ENCODE measurements around the gene LYST. TPM values are rescaled to one million over a fixed set of nuclear protein-coding genes. Genes with fewer than 3 reads are reported as not detected.
A peak's percentile ranks its signal among the peaks of the same experiment; 100 is the strongest.

LYST gene
- total and polyA plus RNA-seq, 10 donors: 9.0 to 169 (median 98.1) TPM

DNA sequence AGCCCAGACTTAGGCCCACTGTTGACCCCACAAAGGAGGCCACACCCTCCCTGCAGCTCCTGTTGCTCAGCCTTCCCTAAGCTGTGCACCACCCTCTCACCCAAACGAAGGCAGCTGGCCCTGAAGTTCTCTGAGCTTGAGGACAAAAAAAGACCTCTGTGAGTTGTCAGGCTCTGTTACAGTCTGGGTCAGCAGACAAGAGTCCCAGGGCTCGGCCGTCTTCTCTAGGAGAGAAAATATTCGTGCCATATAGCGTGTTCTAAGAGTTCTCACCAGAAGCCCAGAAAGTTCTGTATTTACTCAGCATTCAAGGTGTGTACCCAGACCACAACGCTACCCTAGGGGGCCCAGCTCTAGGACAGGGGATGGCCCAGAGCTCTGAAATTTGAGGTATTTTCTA is 25.5 kb upstream of the LYST start:
- DNase-seq: no peak
- intact Hi-C loops (cut with DNase I; ENCODE audit: low total_unique reads): no loop called here
- Histone ChIP-seq H3K4me3 (peak overlapping the region in 1 of 8 donors; percentile 31), H3K27ac (peak overlapping the region in 7 of 8 donors; percentile 71 to 90 (median 77)), H3K27me3 (replicated peaks in 1 of 7) (no peaks in the 10 kb centered on the region), H3K4me1 (peaks cover 0 to 42% (median 24%) of the 10 kb centered on the region in 6 donors), H3K9me3 (no peaks in the 10 kb centered on the region), H3K36me3 (no peaks in the 10 kb centered on the region)
- WGBS, 5 donors: 68 to 80% (median 74%) methylated on average over 6 of the region's 6 CpGs
- no peak for TF ChIP-seq POLR2A (IDR thresholded peaks at IDR 0.05)
- TF ChIP-seq, protein P1, sequence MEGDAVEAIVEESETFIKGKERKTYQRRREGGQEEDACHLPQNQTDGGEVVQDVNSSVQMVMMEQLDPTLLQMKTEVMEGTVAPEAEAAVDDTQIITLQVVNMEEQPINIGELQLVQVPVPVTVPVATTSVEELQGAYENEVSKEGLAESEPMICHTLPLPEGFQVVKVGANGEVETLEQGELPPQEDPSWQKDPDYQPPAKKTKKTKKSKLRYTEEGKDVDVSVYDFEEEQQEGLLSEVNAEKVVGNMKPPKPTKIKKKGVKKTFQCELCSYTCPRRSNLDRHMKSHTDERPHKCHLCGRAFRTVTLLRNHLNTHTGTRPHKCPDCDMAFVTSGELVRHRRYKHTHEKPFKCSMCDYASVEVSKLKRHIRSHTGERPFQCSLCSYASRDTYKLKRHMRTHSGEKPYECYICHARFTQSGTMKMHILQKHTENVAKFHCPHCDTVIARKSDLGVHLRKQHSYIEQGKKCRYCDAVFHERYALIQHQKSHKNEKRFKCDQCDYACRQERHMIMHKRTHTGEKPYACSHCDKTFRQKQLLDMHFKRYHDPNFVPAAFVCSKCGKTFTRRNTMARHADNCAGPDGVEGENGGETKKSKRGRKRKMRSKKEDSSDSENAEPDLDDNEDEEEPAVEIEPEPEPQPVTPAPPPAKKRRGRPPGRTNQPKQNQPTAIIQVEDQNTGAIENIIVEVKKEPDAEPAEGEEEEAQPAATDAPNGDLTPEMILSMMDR (IDR thresholded peaks at IDR 0.05 in 8 of 11, conservative IDR thresholded peaks at IDR 0.05 in 3 of 11): no peak
- no peak for TF ChIP-seq POLR2AphosphoS5 (IDR thresholded peaks at IDR 0.05)

DNA sequence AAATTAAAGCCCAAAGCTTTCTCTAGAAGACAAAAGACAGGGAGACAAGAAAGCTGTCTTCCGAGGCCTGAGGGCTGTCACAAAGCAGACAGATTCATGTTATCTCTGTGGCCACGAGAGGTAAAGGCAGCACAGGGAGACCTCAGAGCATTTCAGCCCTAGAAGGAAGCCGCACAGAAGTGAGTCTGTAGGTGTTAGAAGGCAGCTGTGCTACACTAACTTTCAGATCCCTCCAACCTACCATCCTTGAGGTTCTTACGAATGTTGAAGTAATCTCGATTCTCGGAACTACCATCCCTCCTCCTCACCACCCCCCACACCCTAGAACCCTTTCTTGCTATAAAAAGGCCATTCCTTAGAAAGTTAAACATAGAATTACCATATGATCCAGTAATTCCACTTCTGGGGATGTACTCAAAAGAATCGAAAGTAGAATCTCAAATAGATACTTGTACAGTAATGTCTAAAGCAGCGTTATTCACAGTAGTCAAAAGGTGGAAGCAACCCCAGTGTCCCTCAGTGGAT is 21.5 kb upstream of the LYST start:
- WGBS, 5 donors: 63 to 76% (median 72%) methylated on average over 8 of the region's 8 CpGs
- H3K27me3 ChIP-seq (replicated peaks in 1 of 7): no peaks in the 10 kb centered on the region
- H3K27ac ChIP-seq: peak overlapping the region in 7 of 8 donors; percentile 41 to 86 (median 67)
- DNase-seq: no peak
- TF ChIP-seq, protein P1 (IDR thresholded peaks at IDR 0.05 in 8 of 11, conservative IDR thresholded peaks at IDR 0.05 in 3 of 11): no peak
- TF ChIP-seq POLR2AphosphoS5 (IDR thresholded peaks at IDR 0.05): peak in 1 of 3 donors; percentile 43
- no peak for TF ChIP-seq POLR2A (IDR thresholded peaks at IDR 0.05)
- H3K4me1 ChIP-seq: peaks cover 6 to 65% (median 26%) of the 10 kb centered on the region in 6 donors
- peak overlapping the region in 1 of 8 donors; percentile 52 for H3K4me3 ChIP-seq
- H3K36me3 ChIP-seq: no peaks in the 10 kb centered on the region
- intact Hi-C loops (cut with DNase I; ENCODE audit: low total_unique reads): loop anchor here (10.0 kb wide), 1 partner anchor 47 kb away; no protein-coding TSS in a partner anchor
- H3K9me3 ChIP-seq: no peaks in the 10 kb centered on the region

DNA sequence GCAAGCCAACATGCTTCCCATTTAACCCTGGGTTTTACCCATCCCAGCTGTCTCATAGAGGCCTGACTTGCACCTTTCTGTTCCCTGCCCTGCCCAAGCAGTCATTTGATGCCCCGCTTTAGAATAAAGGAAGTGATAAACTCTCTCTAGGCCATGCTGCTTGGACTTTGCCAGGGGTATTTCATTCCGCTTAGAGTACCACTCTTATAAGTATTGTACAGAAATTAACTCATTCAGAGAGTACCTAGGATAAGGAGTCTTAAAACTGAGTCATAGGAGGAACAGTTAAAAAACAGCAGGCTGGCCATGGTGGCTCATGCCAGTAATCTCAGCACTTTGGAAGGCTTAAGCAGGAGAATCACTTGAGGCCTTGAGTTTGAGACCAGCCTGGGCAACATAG is 21.0 kb upstream of the LYST start:
- 50 to 74% (median 66%) methylated on average over 2 of the region's 2 CpGs for WGBS, 5 donors
- TF ChIP-seq, protein P1 (IDR thresholded peaks at IDR 0.05 in 8 of 11, conservative IDR thresholded peaks at IDR 0.05 in 3 of 11): no peak
- TF ChIP-seq POLR2A (IDR thresholded peaks at IDR 0.05): no peak
- no peak for TF ChIP-seq POLR2AphosphoS5 (IDR thresholded peaks at IDR 0.05)
- H3K36me3 ChIP-seq: no peaks in the 10 kb centered on the region
- intact Hi-C loops (cut with DNase I; ENCODE audit: low total_unique reads): loop anchor here (10.0 kb wide), 1 partner anchor 47 kb away; no protein-coding TSS in a partner anchor
- no peak overlapping the region for H3K4me3 ChIP-seq
- peaks cover 6 to 65% (median 25%) of the 10 kb centered on the region in 6 donors for H3K4me1 ChIP-seq
- no peak for DNase-seq
- H3K27ac ChIP-seq: peak overlapping the region in 7 of 8 donors; percentile 41 to 86 (median 67)
- no peaks in the 10 kb centered on the region for H3K27me3 ChIP-seq (replicated peaks in 1 of 7)
- no peaks in the 10 kb centered on the region for H3K9me3 ChIP-seq

DNA sequence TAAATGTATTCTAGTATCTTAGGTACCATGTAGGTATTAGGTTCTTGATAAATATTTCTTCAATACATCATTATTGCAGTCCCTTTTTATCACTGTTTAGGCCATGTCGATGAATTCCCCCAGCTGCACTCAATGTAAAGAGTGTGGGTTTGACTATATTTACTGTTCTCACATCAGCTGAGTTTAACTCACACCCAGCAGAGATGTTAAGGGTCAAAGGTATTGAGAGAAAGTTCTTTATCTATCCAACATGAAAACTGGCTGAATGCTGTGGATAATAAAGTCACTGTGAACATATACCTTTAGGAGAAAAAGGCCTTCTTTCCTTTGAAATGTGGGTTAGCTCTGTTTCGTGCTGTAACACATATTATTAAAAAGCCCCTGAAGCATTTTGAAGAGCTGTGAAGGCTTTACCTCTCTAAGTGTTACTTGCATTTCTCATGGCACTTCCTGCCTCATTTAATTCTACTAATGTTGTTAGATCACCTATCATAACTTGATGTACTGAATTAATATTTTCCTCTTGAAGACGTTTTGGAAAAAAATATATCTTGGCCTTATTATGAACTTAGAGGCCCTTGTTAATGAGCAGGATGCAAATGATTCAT is 19.1 kb upstream of the LYST start:
- Histone ChIP-seq H3K4me3 (no peak overlapping the region), H3K36me3 (no peaks in the 10 kb centered on the region), H3K27ac (peak overlapping the region in 5 of 8 donors; percentile 14 to 86 (median 75)), H3K27me3 (replicated peaks in 1 of 7) (no peaks in the 10 kb centered on the region), H3K4me1 (peaks cover 6 to 74% (median 22%) of the 10 kb centered on the region in 6 donors), H3K9me3 (no peaks in the 10 kb centered on the region)
- TF ChIP-seq, protein P1 (IDR thresholded peaks at IDR 0.05 in 8 of 11, conservative IDR thresholded peaks at IDR 0.05 in 3 of 11): no peak
- no peak for TF ChIP-seq POLR2A (IDR thresholded peaks at IDR 0.05)
- intact Hi-C loops (cut with DNase I; ENCODE audit: low total_unique reads): loop anchor here (10.0 kb wide), 1 partner anchor 49 kb away; no protein-coding TSS in a partner anchor
- no peak for DNase-seq
- 80 to 83% (median 81%) methylated on average over 3 of the region's 3 CpGs for WGBS, 5 donors

Measured in spleen (tissue), 11 donors.